Endothelial cell of umbilical vein (primary cell): ENCODE measurements around the gene SPATA3. TPM values are rescaled to one million over a fixed set of nuclear protein-coding genes. Genes with fewer than 3 reads are reported as not detected.

Source experiments
- BruUV-seq: library from RNA; stranded (reverse); fragments of 400-500 nt; replicated peaks from 2 replicates; lab custom pipeline; 2021; lab: Mats Ljungman, UMichigan
- CTCF ChIA-PET: fragments of 300-600, 350-600 bp; sonication (Branson Sonifier 250); formaldehyde crosslinking; loops from one replicate; lab custom pipeline; 2021; ENCODE audit warnings: antibody characterized with exemption, inconsistent platforms; lab: Charles Lee
- POLR2A ChIA-PET: fragments of 300-600, 350-600 bp; sonication (Branson Sonifier 250); formaldehyde crosslinking; loops from one replicate; lab custom pipeline; 2021; ENCODE audit warnings: antibody characterized with exemption, inconsistent platforms; lab: Charles Lee
- DNase-seq: peaks from one replicate; pipeline ENCODE4 v3.0.0-alpha.2; 2011; ENCODE audit warnings: low read depth, low spot score
- FAIRE-seq: peaks from 2 replicates; lab custom pipeline; 2011; peaks lifted over from hg19 to GRCh38; lab: Jason Lieb, UNC
- H2AFZ ChIP-seq: 2 replicates; pipeline ENCODE4 v1.6.0; 2012; ENCODE audit warnings: low read depth, low read length, control low read depth, inconsistent platforms
- H3K27ac ChIP-seq: 2 replicates; pipeline ENCODE4 v1.5.1; 2011; ENCODE audit warnings: low read depth, mild to moderate bottlenecking, control low read depth, low read length, moderate library complexity; ENCODE audit not compliant: insufficient read depth
- H3K27me3 ChIP-seq, 2 experiments: 2 replicates each; pipeline versions ENCODE4 v1.6.0 to v1.6.1; 2011; ENCODE audit warnings: low read length in 2 of 2, mixed read lengths in 1 of 2; ENCODE audit not compliant: control insufficient read depth in 2 of 2, insufficient read depth in 2 of 2
- H3K36me3 ChIP-seq, 2 experiments: 2 replicates in 1 of 2; 3 replicates in 1 of 2; pipeline ENCODE4 v1.5.1; 2011; ENCODE audit warnings: low read length in 2 of 2, mild to moderate bottlenecking in 1 of 2, moderate library complexity in 1 of 2; ENCODE audit not compliant: control insufficient read depth in 2 of 2, insufficient read depth in 2 of 2; ENCODE audit errors: extremely low read depth in 1 of 2
- H3K4me1 ChIP-seq: 3 replicates; pipeline ENCODE4 v1.5.1; 2011; ENCODE audit warnings: mild to moderate bottlenecking, low read length; ENCODE audit not compliant: control insufficient read depth, insufficient read depth; ENCODE audit errors: extremely low read depth
- H3K4me2 ChIP-seq: 2 replicates; pipeline ENCODE4 v1.6.1; 2011; ENCODE audit warnings: low read length, control low read depth, mixed read lengths; ENCODE audit not compliant: insufficient read depth
- H3K4me3 ChIP-seq, 3 experiments: fragments of 200-600 bp in 1 of 3; sonication (generic), shearing (Covaris generic) in 1 of 3; replicated peaks in 1 of 3; 2 replicates each; pipeline ENCODE4 v1.5.1; 2011 to 2016; ENCODE audit warnings: control low read depth in 3 of 3, low read length in 3 of 3, mild to moderate bottlenecking in 2 of 3, inconsistent platforms in 1 of 3, low read depth in 1 of 3, moderate library complexity in 1 of 3; ENCODE audit not compliant: insufficient read depth in 1 of 3
- H3K79me2 ChIP-seq: 2 replicates; pipeline ENCODE4 v1.6.0; 2012; ENCODE audit warnings: low read length, inconsistent platforms; ENCODE audit not compliant: control insufficient read depth, insufficient read depth
- H3K9ac ChIP-seq: replicated peaks from 2 replicates; pipeline ENCODE3; 2011; ENCODE audit warnings: low read length, control low read depth; ENCODE audit not compliant: insufficient read depth; ENCODE audit errors: extremely low read depth
- H3K9me1 ChIP-seq: replicated peaks from 3 replicates; pipeline ENCODE4 v1.6.0; 2011; ENCODE audit warnings: mild to moderate bottlenecking, low read length; ENCODE audit not compliant: control insufficient read depth, insufficient read depth; ENCODE audit errors: extremely low read depth
- H3K9me3 ChIP-seq: replicated peaks from 2 replicates; pipeline ENCODE4 v1.5.1; 2012; ENCODE audit warnings: low read length, inconsistent platforms; ENCODE audit not compliant: control insufficient read depth, insufficient read depth
- H4K20me1 ChIP-seq: replicated peaks from 2 replicates; pipeline ENCODE3; 2011; ENCODE audit warnings: mild to moderate bottlenecking, low read length; ENCODE audit not compliant: control insufficient read depth, insufficient read depth; ENCODE audit errors: extremely low read depth
- EZH2 ChIP-seq: IDR thresholded peaks from 2 replicates; pipeline ENCODE4 v1.6.1; 2012; ENCODE audit warnings: borderline replicate concordance, low read depth, mild to moderate bottlenecking, moderate library complexity, low read length, inconsistent platforms; ENCODE audit not compliant: severe bottlenecking
- FOS ChIP-seq: IDR thresholded peaks from 2 replicates; pipeline ENCODE4 v1.6.1; 2011; ENCODE audit warnings: mild to moderate bottlenecking, low read length, moderate library complexity, borderline replicate concordance; ENCODE audit not compliant: insufficient read depth
- GATA2 ChIP-seq: IDR thresholded peaks from 2 replicates; pipeline ENCODE4 v1.7.0; 2011; ENCODE audit warnings: low read depth, mild to moderate bottlenecking, moderate library complexity, mixed read lengths, low read length; ENCODE audit not compliant: insufficient read length, insufficient read depth
- JUN ChIP-seq: IDR thresholded peaks from 2 replicates; pipeline ENCODE4 v1.6.1; 2011; ENCODE audit warnings: borderline replicate concordance, low read depth; ENCODE audit not compliant: insufficient read length, insufficient read depth
- MAX ChIP-seq: IDR thresholded peaks from 2 replicates; pipeline ENCODE4 v1.6.1; 2011; ENCODE audit not compliant: insufficient read depth, insufficient read length
- MYC ChIP-seq: IDR thresholded peaks from one replicate; pipeline ENCODE4 v1.6.1; 2011; ENCODE audit warnings: mild to moderate bottlenecking, low read depth, low read length
- POLR2A ChIP-seq: IDR thresholded peaks from 2 replicates; pipeline ENCODE4 v1.6.1; 2012; ENCODE audit warnings: low read depth, mild to moderate bottlenecking, control low read depth, low read length
- POLR2AphosphoS5 ChIP-seq: IDR thresholded peaks from 2 replicates; pipeline ENCODE4 v1.6.1; 2012; ENCODE audit warnings: low read depth, mild to moderate bottlenecking, control low read depth, low read length, moderate library complexity; ENCODE audit not compliant: insufficient read depth
- dilution Hi-C: fragments of 300-500 bp; cut with MboI; formaldehyde crosslinking; loops from one replicate; pipeline ENCODE4 v1.15.0; 2019; ENCODE audit warnings: low sequenced_read_pairs; ENCODE audit not compliant: extremely low pct_ligation_motif_present
- intact Hi-C: fragments of 100-400 bp; cut with micrococcal nuclease; formaldehyde crosslinking; loops from one replicate; pipeline ENCODE4 v1.10.0; 2022
- polyA plus RNA-seq, 4 experiments: library from polyadenylated mRNA; depleted of rRNA in 3 of 4; stranded (reverse) in 3 of 4; unstranded in 1 of 4; fragments of >200 nt; gene quantifications; 2 replicates each; pipeline versions ENCODE4 v1.2.1 to v1.2.3, GENCODE V29; 2011 to 2012; ENCODE audit warnings: missing spikeins in 1 of 4
- total RNA-seq: library from RNA; stranded (reverse); gene quantifications from 2 replicates; pipeline ENCODE4 v1.2.3, GENCODE V29; 2021
- TF ChIP-seq, protein P1 (sequence below), 2 donors: IDR thresholded peaks; 1 replicate in 1 of 2; 2 replicates in 1 of 2; pipeline ENCODE4 v1.5.1; 2011; ENCODE audit warnings: low read length in 2 of 2, mild to moderate bottlenecking in 2 of 2, moderate library complexity in 2 of 2, control low read depth in 1 of 2, inconsistent platforms in 1 of 2, low read depth in 1 of 2; ENCODE audit not compliant: insufficient read depth in 1 of 2; ENCODE audit errors: extremely low read depth in 1 of 2

Gene SPATA3
- total and polyA plus RNA-seq, 2 donors (not counting 3 experiments of a cell fraction or from before 2014, with no cell fraction given): not detected

GRCh38 chr2:231008131-231008530 lies 12.2 kb downstream of the SPATA3 start:
- intact Hi-C loops: no loop called here
- Histone ChIP-seq H3K4me2 (no peak overlapping the region), H3K4me3 (no peak overlapping the region), H3K27ac (no peak overlapping the region), H3K79me2 (no peaks in the 10 kb centered on the region), H3K36me3 (no peaks in the 10 kb centered on the region), H3K27me3 (peaks cover 4 to 9% of the 10 kb centered on the region in 2 experiments), H3K4me1 (no peaks in the 10 kb centered on the region), H4K20me1 (no peaks in the 10 kb centered on the region), H3K9me1 (no peaks in the 10 kb centered on the region), H2AFZ (no peak overlapping the region), H3K9me3 (no peaks in the 10 kb centered on the region), H3K9ac (no peak overlapping the region)
- DNase-seq: no peak
- no TSS peak for BruUV-seq
- CTCF ChIA-PET: interaction anchor here (0.9 to 2.9 kb wide), 3 partner anchors 9 to 160 kb away, joined by 3 to 13 read pairs (median 3); no protein-coding TSS in a partner anchor
- POLR2A ChIA-PET: no interaction called here
- FAIRE-seq: no peak
- TF ChIP-seq FOS: no peak
- TF ChIP-seq, protein P1, sequence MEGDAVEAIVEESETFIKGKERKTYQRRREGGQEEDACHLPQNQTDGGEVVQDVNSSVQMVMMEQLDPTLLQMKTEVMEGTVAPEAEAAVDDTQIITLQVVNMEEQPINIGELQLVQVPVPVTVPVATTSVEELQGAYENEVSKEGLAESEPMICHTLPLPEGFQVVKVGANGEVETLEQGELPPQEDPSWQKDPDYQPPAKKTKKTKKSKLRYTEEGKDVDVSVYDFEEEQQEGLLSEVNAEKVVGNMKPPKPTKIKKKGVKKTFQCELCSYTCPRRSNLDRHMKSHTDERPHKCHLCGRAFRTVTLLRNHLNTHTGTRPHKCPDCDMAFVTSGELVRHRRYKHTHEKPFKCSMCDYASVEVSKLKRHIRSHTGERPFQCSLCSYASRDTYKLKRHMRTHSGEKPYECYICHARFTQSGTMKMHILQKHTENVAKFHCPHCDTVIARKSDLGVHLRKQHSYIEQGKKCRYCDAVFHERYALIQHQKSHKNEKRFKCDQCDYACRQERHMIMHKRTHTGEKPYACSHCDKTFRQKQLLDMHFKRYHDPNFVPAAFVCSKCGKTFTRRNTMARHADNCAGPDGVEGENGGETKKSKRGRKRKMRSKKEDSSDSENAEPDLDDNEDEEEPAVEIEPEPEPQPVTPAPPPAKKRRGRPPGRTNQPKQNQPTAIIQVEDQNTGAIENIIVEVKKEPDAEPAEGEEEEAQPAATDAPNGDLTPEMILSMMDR (IDR thresholded peaks at IDR 0.05; ENCODE audit: extremely low read depth in 1 of 2, insufficient read depth in 1 of 2, low read depth in 1 of 2, low read length in 2 of 2): no peak
- TF ChIP-seq GATA2: no peak
- dilution Hi-C loops: no loop called here

GRCh38 chr2:231009236-231009919 lies 13.5 kb downstream of the SPATA3 start:
- Histone ChIP-seq H3K27ac (no peak overlapping the region), H3K79me2 (no peaks in the 10 kb centered on the region), H2AFZ (no peak overlapping the region), H3K9me1 (no peaks in the 10 kb centered on the region), H3K4me1 (no peaks in the 10 kb centered on the region), H3K9ac (no peak overlapping the region), H4K20me1 (no peaks in the 10 kb centered on the region), H3K9me3 (no peaks in the 10 kb centered on the region), H3K4me3 (no peak overlapping the region), H3K36me3 (no peaks in the 10 kb centered on the region), H3K4me2 (no peak overlapping the region), H3K27me3 (peaks cover 7 to 9% of the 10 kb centered on the region in 2 experiments)
- TF ChIP-seq, protein P1 (IDR thresholded peaks at IDR 0.05; ENCODE audit: extremely low read depth in 1 of 2, insufficient read depth in 1 of 2, low read depth in 1 of 2, low read length in 2 of 2): no peak
- TF ChIP-seq MAX (no peak), FOS (no peak), EZH2 (no peak), JUN (no peak), POLR2AphosphoS5 (no peak), GATA2 (no peak), POLR2A (no peak), MYC (no peak)
- FAIRE-seq (no peak), DNase-seq (no peak)
- intact Hi-C loops (no loop called here), dilution Hi-C loops (no loop called here)
- ChIA-PET POLR2A (no interaction called here), CTCF (interaction anchor here (1.2 to 2.9 kb wide), 2 partner anchors 8 to 22 kb away, joined by 3 to 13 read pairs; no protein-coding TSS in a partner anchor)
- no TSS peak for BruUV-seq
